GM12878 (cell line): Measurements from ENCODE around the gene MPST. TPM values are rescaled to one million over a fixed set of nuclear protein-coding genes. Genes with fewer than 3 reads are reported as not detected.
A peak's percentile ranks its signal among the peaks of the same experiment; 100 is the strongest.

Experiments used
- ASH2L ChIP-seq: fragments of 300-600, 200-600 bp; sonication (generic); IDR thresholded peaks from 2 replicates; pipeline ENCODE4 v1.6.1; 2017; ENCODE audit warnings: low read depth, mild to moderate bottlenecking, borderline replicate concordance
- ATF2 ChIP-seq: IDR thresholded peaks from 2 replicates; pipeline ENCODE4 v1.6.1; 2012; ENCODE audit warnings: low read length, inconsistent platforms
- ATF7 ChIP-seq: fragments of 450-650 bp; IDR thresholded peaks from 2 replicates; pipeline ENCODE4 v1.6.1; 2016; ENCODE audit warnings: low read depth, mild to moderate bottlenecking
- BRCA1 ChIP-seq: IDR thresholded peaks from 2 replicates; pipeline ENCODE4 v1.6.1; 2011; ENCODE audit warnings: low read depth, low read length, improper control_type of control experiment
- CBX5 ChIP-seq: sonication (generic); IDR thresholded peaks from 2 replicates; pipeline ENCODE4 v1.6.1; 2016; ENCODE audit warnings: low read depth, moderate library complexity, mild to moderate bottlenecking, inconsistent platforms
- CREB1 ChIP-seq: IDR thresholded peaks from 2 replicates; pipeline ENCODE4 v1.6.1; 2012; ENCODE audit warnings: low read depth, mild to moderate bottlenecking, inconsistent platforms
- CTCF ChIP-seq, 3 experiments: IDR thresholded peaks in 2 of 3; conservative IDR thresholded peaks in 1 of 3; 2 replicates each; pipeline ENCODE4 v1.5.1; 2011; ENCODE audit warnings: low read depth in 3 of 3, low read length in 3 of 3, mild to moderate bottlenecking in 3 of 3, control low read depth in 2 of 3, moderate library complexity in 2 of 3, inconsistent platforms in 1 of 3, mixed read lengths in 1 of 3; ENCODE audit not compliant: control insufficient read depth in 2 of 3, insufficient read depth in 1 of 3; ENCODE audit errors: extremely low read depth in 1 of 3
- E2F8 ChIP-seq: fragments of 450-650 bp; IDR thresholded peaks from 2 replicates; pipeline ENCODE4 v1.6.1; 2018; ENCODE audit warnings: mild to moderate bottlenecking, low read depth, moderate library complexity; ENCODE audit not compliant: partially characterized antibody
- FOXM1 ChIP-seq: IDR thresholded peaks from 2 replicates; pipeline ENCODE4 v1.6.1; 2012; ENCODE audit warnings: low read depth, mild to moderate bottlenecking, inconsistent platforms, low read length, moderate library complexity
- POU2F2 ChIP-seq: IDR thresholded peaks from 3 replicates; pipeline ENCODE4 v1.6.1; 2011; ENCODE audit warnings: low read depth, mild to moderate bottlenecking, low read length, borderline replicate concordance
- RCOR1 ChIP-seq: conservative IDR thresholded peaks from 2 replicates; pipeline ENCODE4 v1.6.1; 2012; ENCODE audit warnings: low read depth, low read length, improper control_type of control experiment
- RUNX3 ChIP-seq: IDR thresholded peaks from 2 replicates; pipeline ENCODE4 v1.6.1; 2012; ENCODE audit warnings: low read length, inconsistent platforms
- SMAD1 ChIP-seq: fragments of 450-650 bp; IDR thresholded peaks from 2 replicates; pipeline ENCODE4 v1.6.1; 2018; ENCODE audit warnings: mild to moderate bottlenecking, low read depth; ENCODE audit not compliant: partially characterized antibody
- SRF ChIP-seq, 2 experiments: IDR thresholded peaks; 2 replicates each; pipeline ENCODE4 v1.6.1; 2011; ENCODE audit warnings: low read depth in 2 of 2, low read length in 2 of 2, mild to moderate bottlenecking in 1 of 2, moderate library complexity in 1 of 2
- STAT1 ChIP-seq: fragments of 450-650 bp; conservative IDR thresholded peaks from 2 replicates; pipeline ENCODE4 v1.6.1; 2014; ENCODE audit warnings: antibody characterized with exemption, mild to moderate bottlenecking
- YY1 ChIP-seq: IDR thresholded peaks from 2 replicates; pipeline ENCODE4 v1.6.1; 2011; ENCODE audit warnings: low read depth, mild to moderate bottlenecking, low read length
- ZBTB11 ChIP-seq: fragments of 450-650 bp; formaldehyde crosslinking; IDR thresholded peaks from 2 replicates; pipeline ENCODE4 v1.5.0; 2022; ENCODE audit warnings: mild to moderate bottlenecking, missing genetic modification characterization
- polyA plus RNA-seq, 11 experiments: library from polyadenylated mRNA; depleted of rRNA in 4 of 11; unstranded in 6 of 11; stranded (reverse) in 5 of 11; fragments of >200 nt; fragmentation: Nextera tagmentation in 4 of 11; fragmentation: Illumina TruSeq in 1 of 11; extraction: Ambion mirVana in 4 of 11; extraction: Trizol in 1 of 11; gene quantifications; 1 replicate in 1 of 11; 2 replicates in 10 of 11; pipeline versions ENCODE4 v1.2.1 to v1.2.3, GENCODE V29; 2011 to 2016; ENCODE audit warnings: inconsistent platforms in 2 of 11, missing spikeins in 2 of 11, low read depth in 1 of 11
- total RNA-seq, 4 experiments: library from RNA; depleted of rRNA in 3 of 4; stranded (reverse); fragments of >200 nt in 3 of 4; fragmentation: Illumina TruSeq in 1 of 4; extraction: Trizol in 1 of 4; gene quantifications; 2 replicates each; pipeline versions ENCODE4 v1.2.1 to v1.2.3, GENCODE V29; 2013 to 2021

The MPST gene
- total and polyA plus RNA-seq, 10 of the 15 experiments (the other 5 are each of a cell fraction or from before 2014, with no cell fraction given), result 0.95 to 88.7 (median 38.5) TPM

- peak; percentile 81 for TF ChIP-seq CREB1
- no peak for TF ChIP-seq ASH2L
- TF ChIP-seq BRCA1, result no peak
- TF ChIP-seq FOXM1, result 0 out of 2 replicates have a peak, but pooled peaks have one; percentile 33
- TF ChIP-seq SRF (IDR thresholded peaks at IDR 0.05; ENCODE audit: low read depth in 2 of 2, low read length in 2 of 2), result 0 out of 4 replicates have a peak, but pooled peaks of 1 of the 2 experiments have one; percentile 17
- TF ChIP-seq CTCF (IDR thresholded peaks at IDR 0.05 in 2 of 3, conservative IDR thresholded peaks at IDR 0.05 in 1 of 3; ENCODE audit: control insufficient read depth in 2 of 3, extremely low read depth in 1 of 3, insufficient read depth in 1 of 3, low read depth in 3 of 3, low read length in 3 of 3), result peak; percentile 84 to 99 (median 91)
- TF ChIP-seq RCOR1, result 0 out of 2 replicates have a peak, but pooled peaks have one; percentile 45
- no peak for TF ChIP-seq CBX5
- peak; percentile 53; the same call in 1 of the 2 replicates for TF ChIP-seq YY1
- peak; percentile 36; the same call in 1 of the 2 replicates for TF ChIP-seq ATF7
- no peak for TF ChIP-seq STAT1
- TF ChIP-seq RUNX3, result no peak
- no peak for TF ChIP-seq ZBTB11 (CRISPR knock-in tag)
- no peak for TF ChIP-seq ATF2
- no peak for TF ChIP-seq E2F8
- peak; percentile 40; the same call in 1 of the 3 replicates for TF ChIP-seq POU2F2
- no peak for TF ChIP-seq SMAD1
These were observed 41.4 kb upstream of the MPST start (continued) for GRCh38 chr22:36977947-36978660.
